ENCODE data around the gene SFMBT1. TPM values are rescaled to one million over a fixed set of nuclear protein-coding genes. Genes with fewer than 3 reads are reported as not detected.

Gene SFMBT1
- total RNA-seq, 1 donor from 2014 or later, result 5.8 TPM

- H3K4me1 Mint-ChIP-seq (ENCODE audit: unreplicated experiment), result no peaks in the 10 kb centered on the region
- H3K9me3 Mint-ChIP-seq (ENCODE audit: unreplicated experiment), result no peaks in the 10 kb centered on the region
These were observed 168.8 kb downstream of the SFMBT1 start for GRCh38 chr3:52877085-52877484.

GRCh38 chr3:52874864-52875587 is 170.8 kb downstream of the SFMBT1 start:
- Mint-ChIP-seq H3K9me3 (ENCODE audit: unreplicated experiment) (no peaks in the 10 kb centered on the region), H3K27me3 (ENCODE audit: unreplicated experiment) (peaks cover 2% of the 10 kb centered on the region), H3K4me3 (ENCODE audit: unreplicated experiment) (no peak overlapping the region), H3K4me1 (ENCODE audit: unreplicated experiment) (no peaks in the 10 kb centered on the region), H3K27ac (ENCODE audit: unreplicated experiment) (no peak overlapping the region), H3K36me3 (ENCODE audit: low read depth, unreplicated experiment) (peaks cover 6% of the 10 kb centered on the region)
- no peak for DNase-seq (ENCODE audit: low spot score)
- TF ChIP-seq, protein P1, sequence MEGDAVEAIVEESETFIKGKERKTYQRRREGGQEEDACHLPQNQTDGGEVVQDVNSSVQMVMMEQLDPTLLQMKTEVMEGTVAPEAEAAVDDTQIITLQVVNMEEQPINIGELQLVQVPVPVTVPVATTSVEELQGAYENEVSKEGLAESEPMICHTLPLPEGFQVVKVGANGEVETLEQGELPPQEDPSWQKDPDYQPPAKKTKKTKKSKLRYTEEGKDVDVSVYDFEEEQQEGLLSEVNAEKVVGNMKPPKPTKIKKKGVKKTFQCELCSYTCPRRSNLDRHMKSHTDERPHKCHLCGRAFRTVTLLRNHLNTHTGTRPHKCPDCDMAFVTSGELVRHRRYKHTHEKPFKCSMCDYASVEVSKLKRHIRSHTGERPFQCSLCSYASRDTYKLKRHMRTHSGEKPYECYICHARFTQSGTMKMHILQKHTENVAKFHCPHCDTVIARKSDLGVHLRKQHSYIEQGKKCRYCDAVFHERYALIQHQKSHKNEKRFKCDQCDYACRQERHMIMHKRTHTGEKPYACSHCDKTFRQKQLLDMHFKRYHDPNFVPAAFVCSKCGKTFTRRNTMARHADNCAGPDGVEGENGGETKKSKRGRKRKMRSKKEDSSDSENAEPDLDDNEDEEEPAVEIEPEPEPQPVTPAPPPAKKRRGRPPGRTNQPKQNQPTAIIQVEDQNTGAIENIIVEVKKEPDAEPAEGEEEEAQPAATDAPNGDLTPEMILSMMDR (IDR thresholded peaks at IDR 0.05; ENCODE audit: unreplicated experiment), result no peak

More at GRCh38 chr3:52877085-52877484, 168.8 kb downstream of the SFMBT1 start:
- TF ChIP-seq, protein P1 (IDR thresholded peaks at IDR 0.05; ENCODE audit: unreplicated experiment), result no peak
- DNase-seq (ENCODE audit: low spot score), result no peak
- H3K27ac Mint-ChIP-seq (ENCODE audit: unreplicated experiment), result no peak overlapping the region
- no peak overlapping the region for H3K4me3 Mint-ChIP-seq (ENCODE audit: unreplicated experiment)
- no peaks in the 10 kb centered on the region for H3K36me3 Mint-ChIP-seq (ENCODE audit: low read depth, unreplicated experiment)
- H3K27me3 Mint-ChIP-seq (ENCODE audit: unreplicated experiment), result peaks cover 2% of the 10 kb centered on the region

- no peaks in the 10 kb centered on the region for H3K4me1 Mint-ChIP-seq (ENCODE audit: unreplicated experiment)
- TF ChIP-seq, protein P1 (IDR thresholded peaks at IDR 0.05; ENCODE audit: unreplicated experiment), result no peak
- H3K9me3 Mint-ChIP-seq (ENCODE audit: unreplicated experiment), result no peaks in the 10 kb centered on the region
- H3K4me3 Mint-ChIP-seq (ENCODE audit: unreplicated experiment), result no peak overlapping the region
- no peak for DNase-seq (ENCODE audit: low spot score)
- peaks cover 2% of the 10 kb centered on the region for H3K27me3 Mint-ChIP-seq (ENCODE audit: unreplicated experiment)
- peaks cover 6% of the 10 kb centered on the region for H3K36me3 Mint-ChIP-seq (ENCODE audit: low read depth, unreplicated experiment)
- no peak overlapping the region for H3K27ac Mint-ChIP-seq (ENCODE audit: unreplicated experiment)
These were observed 171.6 kb downstream of the SFMBT1 start for GRCh38 chr3:52874160-52874701.

- H3K4me1 Mint-ChIP-seq (ENCODE audit: unreplicated experiment), result no peaks in the 10 kb centered on the region
- no peaks in the 10 kb centered on the region for H3K9me3 Mint-ChIP-seq (ENCODE audit: unreplicated experiment)
- H3K27me3 Mint-ChIP-seq (ENCODE audit: unreplicated experiment), result peaks cover 2% of the 10 kb centered on the region
- no peak overlapping the region for H3K27ac Mint-ChIP-seq (ENCODE audit: unreplicated experiment)
- TF ChIP-seq, protein P1 (IDR thresholded peaks at IDR 0.05; ENCODE audit: unreplicated experiment), result no peak
- no peak overlapping the region for H3K4me3 Mint-ChIP-seq (ENCODE audit: unreplicated experiment)
- no peak for DNase-seq (ENCODE audit: low spot score)
- peaks cover 6% of the 10 kb centered on the region for H3K36me3 Mint-ChIP-seq (ENCODE audit: low read depth, unreplicated experiment)
These were observed 172.3 kb downstream of the SFMBT1 start for GRCh38 chr3:52873433-52874159.

Measured in endothelial cell (in vitro differentiated cells).